Skeletal muscle tissue (tissue), 4 donors: ENCODE results near the gene RASD2. TPM values are rescaled to one million over a fixed set of nuclear protein-coding genes. Genes with fewer than 3 reads are reported as not detected.
A peak's percentile ranks its signal among the peaks of the same experiment; 100 is the strongest.

Experiments used
- H3K27ac ChIP-seq: one replicate; pipeline ENCODE4 v1.7.0; 2013; ENCODE audit warnings: mild to moderate bottlenecking, low read depth, low read length, inconsistent platforms
- H3K27me3 ChIP-seq, 3 donors: one replicate each; pipeline ENCODE4 v1.7.0; 2013; ENCODE audit warnings: low read length in 3 of 3; ENCODE audit not compliant: control insufficient read depth in 3 of 3, insufficient read depth in 3 of 3
- H3K36me3 ChIP-seq, 3 donors: one replicate each; pipeline ENCODE4 v1.7.0; 2013; ENCODE audit warnings: low read length in 3 of 3; ENCODE audit not compliant: control insufficient read depth in 3 of 3, insufficient read depth in 3 of 3
- H3K4me1 ChIP-seq, 3 donors: one replicate each; pipeline ENCODE4 v1.7.0; 2013; ENCODE audit warnings: low read length in 3 of 3, mild to moderate bottlenecking in 3 of 3; ENCODE audit not compliant: control insufficient read depth in 3 of 3, insufficient read depth in 3 of 3
- H3K4me3 ChIP-seq, 3 donors: one replicate each; pipeline ENCODE4 v1.7.0; 2013; ENCODE audit warnings: low read length in 3 of 3
- H3K9ac ChIP-seq, 3 donors: one replicate each; pipeline ENCODE4 v1.7.0; 2013; ENCODE audit warnings: low read length in 3 of 3, mild to moderate bottlenecking in 3 of 3, moderate library complexity in 2 of 3, low read depth in 1 of 3
- H3K9me3 ChIP-seq, 3 donors: one replicate each; pipeline ENCODE4 v1.7.0; 2013; ENCODE audit warnings: low read length in 3 of 3; ENCODE audit not compliant: control insufficient read depth in 3 of 3
- total RNA-seq: library from RNA; depleted of rRNA; stranded (reverse); fragments of >200 nt; gene quantifications from one replicate; pipeline ENCODE4 v1.2.3, GENCODE V29; 2014
- donor health status: Osteomylitis.

Gene RASD2
- total RNA-seq, 1 donor from 2014 or later = 1.0 TPM

- H3K9me3 ChIP-seq = no peaks in the 10 kb centered on the region
- peaks cover 14 to 28% (median 26%) of the 10 kb centered on the region in 3 donors for H3K4me1 ChIP-seq
- H3K27ac ChIP-seq = no peak overlapping the region
Observed at GRCh38 chr22:35547987-35548721, 7.5 kb downstream of the RASD2 start.

DNA sequence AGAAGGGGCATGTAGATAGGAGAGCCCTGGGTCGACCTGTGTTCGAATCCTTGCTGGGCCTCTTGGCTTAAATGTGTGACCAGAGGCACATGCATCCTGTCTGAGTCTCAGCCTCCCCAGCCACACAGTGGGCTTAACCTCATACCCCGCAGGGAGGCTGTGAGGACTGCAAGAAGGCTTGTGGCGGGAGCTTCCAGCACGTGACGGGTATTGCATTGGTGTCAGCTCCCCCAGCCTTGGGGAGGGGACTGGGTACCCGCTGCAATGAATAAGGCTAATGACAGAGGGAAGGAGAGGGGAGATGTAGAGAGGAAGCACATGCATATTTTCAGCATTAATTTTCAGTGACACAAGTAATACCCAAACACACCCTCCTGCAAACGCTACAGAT lies 8.1 kb downstream of the RASD2 start:
- Histone ChIP-seq H3K36me3 (peaks cover 0 to 16% (median 8%) of the 10 kb centered on the region in 3 donors), H3K27me3 (peaks cover 0 to 3% (median 0%) of the 10 kb centered on the region in 3 donors), H3K9me3 (no peaks in the 10 kb centered on the region), H3K27ac (no peak overlapping the region), H3K4me3 (no peak overlapping the region), H3K9ac (peak overlapping the region in 1 of 3 donors; percentile 16), H3K4me1 (peaks cover 14 to 27% (median 26%) of the 10 kb centered on the region in 3 donors)

More at GRCh38 chr22:35547987-35548721, 7.5 kb downstream of the RASD2 start:
- H3K27me3 ChIP-seq = peaks cover 0 to 3% (median 0%) of the 10 kb centered on the region in 3 donors
- peaks cover 0 to 13% (median 8%) of the 10 kb centered on the region in 3 donors for H3K36me3 ChIP-seq
- no peak overlapping the region for H3K9ac ChIP-seq
- no peak overlapping the region for H3K4me3 ChIP-seq

DNA sequence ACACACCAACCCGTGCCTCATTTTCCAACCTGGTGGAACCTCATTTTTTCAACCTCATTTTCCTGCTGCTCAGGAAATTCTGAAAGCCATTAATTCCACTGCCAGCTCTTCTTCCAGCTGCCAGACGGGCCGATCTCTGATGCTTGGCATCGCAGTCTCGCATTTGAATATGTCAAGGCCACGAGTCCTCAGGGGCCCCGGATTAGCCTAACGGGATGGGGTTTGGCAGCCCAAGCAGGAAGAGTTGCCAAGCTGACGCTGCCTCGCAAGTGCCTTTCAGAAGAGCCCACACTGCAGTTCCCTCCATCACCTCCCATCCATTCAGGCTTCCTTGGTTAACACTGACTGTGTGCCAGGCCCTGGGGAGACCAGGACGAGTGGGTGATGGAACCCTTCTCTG lies 8.7 kb downstream of the RASD2 start:
- Histone ChIP-seq H3K27ac (no peak overlapping the region), H3K4me1 (peaks cover 11 to 23% (median 21%) of the 10 kb centered on the region in 3 donors)

DNA sequence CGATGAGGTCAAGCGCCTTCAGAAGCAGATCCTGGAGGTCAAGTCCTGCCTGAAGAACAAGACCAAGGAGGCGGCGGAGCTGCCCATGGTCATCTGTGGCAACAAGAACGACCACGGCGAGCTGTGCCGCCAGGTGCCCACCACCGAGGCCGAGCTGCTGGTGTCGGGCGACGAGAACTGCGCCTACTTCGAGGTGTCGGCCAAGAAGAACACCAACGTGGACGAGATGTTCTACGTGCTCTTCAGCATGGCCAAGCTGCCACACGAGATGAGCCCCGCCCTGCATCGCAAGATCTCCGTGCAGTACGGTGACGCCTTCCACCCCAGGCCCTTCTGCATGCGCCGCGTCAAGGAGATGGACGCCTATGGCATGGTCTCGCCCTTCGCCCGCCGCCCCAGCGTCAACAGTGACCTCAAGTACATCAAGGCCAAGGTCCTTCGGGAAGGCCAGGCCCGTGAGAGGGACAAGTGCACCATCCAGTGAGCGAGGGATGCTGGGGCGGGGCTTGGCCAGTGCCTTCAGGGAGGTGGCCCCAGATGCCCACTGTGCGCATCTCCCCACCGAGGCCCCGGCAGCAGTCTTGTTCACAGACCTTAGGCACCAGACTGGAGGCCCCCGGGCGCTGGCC lies 11.0 kb downstream of the RASD2 start:
- Histone ChIP-seq H3K36me3 (peaks cover 0 to 16% (median 8%) of the 10 kb centered on the region in 3 donors), H3K27me3 (no peaks in the 10 kb centered on the region)

More for the DNA sequence above, 8.7 kb downstream of the RASD2 start:
- no peak overlapping the region for H3K4me3 ChIP-seq
- peak overlapping the region in 1 of 3 donors; percentile 25 for H3K9ac ChIP-seq
- H3K9me3 ChIP-seq = no peaks in the 10 kb centered on the region
- peaks cover 0 to 16% (median 8%) of the 10 kb centered on the region in 3 donors for H3K36me3 ChIP-seq
- no peaks in the 10 kb centered on the region for H3K27me3 ChIP-seq

DNA sequence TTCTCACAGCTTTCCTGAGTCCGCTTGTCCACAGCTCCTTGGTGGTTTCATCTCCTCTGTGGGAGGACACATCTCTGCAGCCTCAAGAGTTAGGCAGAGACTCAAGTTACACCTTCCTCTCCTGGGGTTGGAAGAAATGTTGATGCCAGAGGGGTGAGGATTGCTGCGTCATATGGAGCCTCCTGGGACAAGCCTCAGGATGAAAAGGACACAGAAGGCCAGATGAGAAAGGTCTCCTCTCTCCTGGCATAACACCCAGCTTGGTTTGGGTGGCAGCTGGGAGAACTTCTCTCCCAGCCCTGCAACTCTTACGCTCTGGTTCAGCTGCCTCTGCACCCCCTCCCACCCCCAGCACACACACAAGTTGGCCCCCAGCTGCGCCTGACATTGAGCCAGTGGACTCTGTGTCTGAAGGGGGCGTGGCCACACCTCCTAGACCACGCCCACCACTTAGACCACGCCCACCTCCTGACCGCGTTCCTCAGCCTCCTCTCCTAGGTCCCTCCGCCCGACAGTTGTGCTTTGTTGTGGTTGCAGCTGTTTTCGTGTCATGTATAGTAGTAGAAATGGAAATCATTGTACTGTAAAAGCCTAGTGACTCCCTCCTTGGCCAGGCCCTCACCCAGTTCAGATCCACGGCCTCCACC lies 11.7 kb downstream of the RASD2 start:
- Histone ChIP-seq H3K4me3 (no peak overlapping the region), H3K9me3 (no peaks in the 10 kb centered on the region), H3K27me3 (no peaks in the 10 kb centered on the region), H3K9ac (no peak overlapping the region), H3K36me3 (peaks cover 0 to 16% (median 4%) of the 10 kb centered on the region in 3 donors), H3K4me1 (peaks cover 6 to 14% (median 9%) of the 10 kb centered on the region in 3 donors), H3K27ac (no peak overlapping the region)

More for the DNA sequence above, 11.0 kb downstream of the RASD2 start:
- peaks cover 6 to 14% (median 9%) of the 10 kb centered on the region in 3 donors for H3K4me1 ChIP-seq
- H3K9me3 ChIP-seq = no peaks in the 10 kb centered on the region
- H3K9ac ChIP-seq = no peak overlapping the region
- no peak overlapping the region for H3K4me3 ChIP-seq
- H3K27ac ChIP-seq = no peak overlapping the region

GRCh38 chr22:35552846-35553245 lies 12.2 kb downstream of the RASD2 start:
- Histone ChIP-seq H3K9ac (no peak overlapping the region), H3K27ac (no peak overlapping the region), H3K4me1 (peaks cover 6 to 14% (median 9%) of the 10 kb centered on the region in 3 donors)

DNA sequence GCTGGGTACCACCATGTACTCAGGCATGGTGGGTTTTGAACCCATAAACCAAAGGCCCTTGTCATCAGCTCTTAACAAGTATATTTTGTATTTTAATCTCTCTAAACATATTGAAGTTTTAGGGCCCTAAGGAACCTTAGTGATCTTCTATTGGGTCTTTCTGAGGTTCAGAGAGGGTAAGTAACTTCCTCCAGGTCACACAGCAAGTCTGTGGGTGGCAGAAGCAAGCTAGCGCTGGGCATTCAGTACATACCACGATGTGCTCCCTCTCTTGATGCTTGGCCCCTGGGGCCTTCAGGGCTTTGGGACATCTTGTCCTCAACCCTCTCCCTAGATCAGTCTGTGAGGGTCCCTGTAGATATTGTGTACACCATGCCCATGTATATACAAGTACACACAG lies 12.7 kb downstream of the RASD2 start:
- no peak overlapping the region for H3K9ac ChIP-seq
- H3K4me1 ChIP-seq = peaks cover 6 to 14% (median 9%) of the 10 kb centered on the region in 3 donors
- H3K27ac ChIP-seq = no peak overlapping the region

More at GRCh38 chr22:35552846-35553245, 12.2 kb downstream of the RASD2 start:
- Histone ChIP-seq H3K36me3 (peaks cover 0 to 16% (median 4%) of the 10 kb centered on the region in 3 donors), H3K4me3 (no peak overlapping the region), H3K9me3 (no peaks in the 10 kb centered on the region), H3K27me3 (no peaks in the 10 kb centered on the region)

GRCh38 chr22:35554297-35554845 lies 13.7 kb downstream of the RASD2 start:
- peaks cover 0 to 15% (median 4%) of the 10 kb centered on the region in 3 donors for H3K36me3 ChIP-seq
- no peak overlapping the region for H3K27ac ChIP-seq
- H3K4me1 ChIP-seq = peaks cover 3 to 5% (median 3%) of the 10 kb centered on the region in 3 donors
- no peaks in the 10 kb centered on the region for H3K9me3 ChIP-seq
- no peaks in the 10 kb centered on the region for H3K27me3 ChIP-seq
- no peak overlapping the region for H3K9ac ChIP-seq
- no peak overlapping the region for H3K4me3 ChIP-seq

More for the DNA sequence above, 12.7 kb downstream of the RASD2 start:
- Histone ChIP-seq H3K9me3 (no peaks in the 10 kb centered on the region), H3K4me3 (no peak overlapping the region), H3K27me3 (no peaks in the 10 kb centered on the region), H3K36me3 (peaks cover 0 to 15% (median 4%) of the 10 kb centered on the region in 3 donors)

DNA sequence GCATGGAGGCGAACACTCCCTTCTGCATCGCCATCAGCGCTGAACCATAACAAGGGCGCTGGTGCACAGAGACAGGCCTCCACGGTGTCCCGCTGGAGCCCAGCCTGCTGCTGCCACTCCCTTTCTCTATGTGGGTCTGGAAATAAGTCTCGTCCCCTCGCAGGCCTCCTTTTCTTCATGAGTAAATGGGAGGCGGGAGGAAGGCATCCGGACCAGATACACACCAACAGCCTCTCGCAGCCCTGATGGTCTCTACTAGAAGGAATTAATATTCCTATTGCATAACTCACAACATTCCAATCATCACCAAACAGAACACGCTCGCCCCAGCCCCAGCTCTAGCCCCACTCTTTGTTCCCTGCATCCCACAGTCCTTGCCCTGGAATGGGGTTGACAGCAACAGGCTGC lies 14.9 kb downstream of the RASD2 start:
- H3K4me3 ChIP-seq = no peak overlapping the region
- H3K4me1 ChIP-seq = peaks cover 0 to 2% (median 0%) of the 10 kb centered on the region in 3 donors
- H3K36me3 ChIP-seq = peaks cover 0 to 15% (median 4%) of the 10 kb centered on the region in 3 donors
- H3K27ac ChIP-seq = no peak overlapping the region
- H3K9ac ChIP-seq = no peak overlapping the region
- no peaks in the 10 kb centered on the region for H3K9me3 ChIP-seq
- H3K27me3 ChIP-seq = no peaks in the 10 kb centered on the region
